SU-DHL-6 (cell line): ENCODE data around the gene ASTN2.

ENCODE experiments used
- H2AFZ ChIP-seq: fragments of 200-600 bp; sonication (generic); 2 replicates; pipeline ENCODE4 v1.6.1; 2014; ENCODE audit warnings: low read depth, mild to moderate bottlenecking, moderate library complexity, mixed read lengths, antibody characterized with exemption, low read length; ENCODE audit not compliant: severe bottlenecking
- H3F3A ChIP-seq: fragments of 200-600 bp; shearing (Covaris generic); 2 replicates; pipeline ENCODE4 v1.6.0; 2016; ENCODE audit warnings: antibody characterized with exemption, mild to moderate bottlenecking; ENCODE audit not compliant: insufficient read depth
- H3K27ac ChIP-seq: fragments of 200-600 bp; sonication (generic); 2 replicates; pipeline ENCODE4 v1.5.1; 2016; ENCODE audit warnings: low read depth, mild to moderate bottlenecking, low read length, moderate library complexity, mixed read lengths
- H3K27me3 ChIP-seq: fragments of 200-600 bp; sonication (generic), shearing (Covaris generic); 2 replicates; pipeline ENCODE4 v1.6.0; 2014; ENCODE audit warnings: mild to moderate bottlenecking, low read length
- H3K36me3 ChIP-seq: fragments of 200-600 bp; sonication (generic); 2 replicates; pipeline ENCODE4 v1.6.1; 2014; ENCODE audit warnings: mild to moderate bottlenecking, low read length, mixed read lengths
- H3K4me2 ChIP-seq: fragments of 300-600, 200-600 bp; shearing (Covaris generic), sonication (generic); 2 replicates; pipeline ENCODE4 v1.6.0; 2014; ENCODE audit warnings: low read length, low read depth, mild to moderate bottlenecking; ENCODE audit not compliant: poor library complexity, severe bottlenecking
- H3K4me3 ChIP-seq: fragments of 200-600 bp; sonication (generic); 2 replicates; pipeline ENCODE4 v1.5.1; 2014; ENCODE audit warnings: antibody characterized with exemption, low read length, mild to moderate bottlenecking, mixed read lengths; ENCODE audit not compliant: insufficient read depth, poor library complexity, severe bottlenecking
- H3K79me2 ChIP-seq: fragments of 200-600 bp; sonication (generic); 2 replicates; pipeline ENCODE4 v1.6.1; 2014; ENCODE audit warnings: mild to moderate bottlenecking, low read length, moderate library complexity; ENCODE audit not compliant: insufficient read depth
- H3K9ac ChIP-seq: fragments of 200-600 bp; sonication (generic); 2 replicates; pipeline ENCODE4 v1.7.0; 2014; ENCODE audit warnings: mild to moderate bottlenecking, low read length
- H3K9me2 ChIP-seq: fragments of 200-600 bp; sonication (generic); replicated peaks from 2 replicates; pipeline ENCODE4 v1.6.1; 2014; ENCODE audit warnings: low read length; ENCODE audit not compliant: insufficient read depth
- H3K9me3 ChIP-seq: fragments of 200-600 bp; sonication (generic); 2 replicates; pipeline ENCODE4 v1.6.1; 2014; ENCODE audit warnings: low read length, mixed read lengths; ENCODE audit not compliant: insufficient read depth
- H4K20me1 ChIP-seq: fragments of 200-600 bp; sonication (generic); 2 replicates; pipeline ENCODE4 v1.6.1; 2014; ENCODE audit warnings: low read depth, mild to moderate bottlenecking, antibody characterized with exemption, low read length, moderate library complexity, mixed read lengths
- EZH2phosphoT487 ChIP-seq: fragments of 200-600 bp; sonication (generic), shearing (Covaris generic); conservative IDR thresholded peaks from 2 replicates; pipeline ENCODE4 v1.6.1; 2018; ENCODE audit warnings: mild to moderate bottlenecking, antibody characterized with exemption, low read length, moderate library complexity, mixed read lengths
- TF ChIP-seq, protein P1 (sequence below): fragments of 200-600 bp; sonication (generic); IDR thresholded peaks from one replicate; pipeline ENCODE4 v1.5.1; 2017; ENCODE audit warnings: antibody characterized with exemption, mild to moderate bottlenecking, low read length, moderate library complexity; ENCODE audit not compliant: insufficient read depth, poor library complexity, severe bottlenecking

Gene ASTN2

DNA sequence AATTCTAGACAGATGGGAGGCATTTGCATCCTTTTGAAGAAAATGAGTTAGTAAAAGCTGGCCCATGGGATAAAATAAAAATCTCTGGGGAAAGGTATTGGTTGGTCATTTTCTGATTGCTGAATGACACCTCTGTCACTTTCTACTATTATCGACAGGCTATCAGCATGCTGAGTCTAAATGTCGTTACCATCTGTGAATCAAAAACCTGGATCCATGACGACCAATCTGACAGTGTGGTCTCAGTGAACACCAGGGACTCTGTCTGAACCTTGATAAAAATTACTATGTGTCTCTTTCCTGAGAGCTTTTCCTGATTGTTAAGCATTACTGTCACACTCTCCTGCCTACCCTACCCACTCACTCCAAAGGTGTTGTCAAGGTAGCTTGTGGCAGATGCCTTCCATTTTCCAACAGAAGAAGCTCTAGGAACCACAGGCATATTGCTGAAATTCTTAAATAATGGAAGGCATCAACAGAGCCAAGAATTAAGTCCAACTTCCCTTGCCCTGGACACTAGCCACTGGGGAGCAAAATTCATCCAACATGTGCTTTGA, 12.6 kb upstream of the ASTN2 start:
- TF ChIP-seq, protein P1, sequence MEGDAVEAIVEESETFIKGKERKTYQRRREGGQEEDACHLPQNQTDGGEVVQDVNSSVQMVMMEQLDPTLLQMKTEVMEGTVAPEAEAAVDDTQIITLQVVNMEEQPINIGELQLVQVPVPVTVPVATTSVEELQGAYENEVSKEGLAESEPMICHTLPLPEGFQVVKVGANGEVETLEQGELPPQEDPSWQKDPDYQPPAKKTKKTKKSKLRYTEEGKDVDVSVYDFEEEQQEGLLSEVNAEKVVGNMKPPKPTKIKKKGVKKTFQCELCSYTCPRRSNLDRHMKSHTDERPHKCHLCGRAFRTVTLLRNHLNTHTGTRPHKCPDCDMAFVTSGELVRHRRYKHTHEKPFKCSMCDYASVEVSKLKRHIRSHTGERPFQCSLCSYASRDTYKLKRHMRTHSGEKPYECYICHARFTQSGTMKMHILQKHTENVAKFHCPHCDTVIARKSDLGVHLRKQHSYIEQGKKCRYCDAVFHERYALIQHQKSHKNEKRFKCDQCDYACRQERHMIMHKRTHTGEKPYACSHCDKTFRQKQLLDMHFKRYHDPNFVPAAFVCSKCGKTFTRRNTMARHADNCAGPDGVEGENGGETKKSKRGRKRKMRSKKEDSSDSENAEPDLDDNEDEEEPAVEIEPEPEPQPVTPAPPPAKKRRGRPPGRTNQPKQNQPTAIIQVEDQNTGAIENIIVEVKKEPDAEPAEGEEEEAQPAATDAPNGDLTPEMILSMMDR: no peak
- no peak for TF ChIP-seq EZH2phosphoT487
- no peaks in the 10 kb centered on the region for H3K27me3 ChIP-seq

DNA sequence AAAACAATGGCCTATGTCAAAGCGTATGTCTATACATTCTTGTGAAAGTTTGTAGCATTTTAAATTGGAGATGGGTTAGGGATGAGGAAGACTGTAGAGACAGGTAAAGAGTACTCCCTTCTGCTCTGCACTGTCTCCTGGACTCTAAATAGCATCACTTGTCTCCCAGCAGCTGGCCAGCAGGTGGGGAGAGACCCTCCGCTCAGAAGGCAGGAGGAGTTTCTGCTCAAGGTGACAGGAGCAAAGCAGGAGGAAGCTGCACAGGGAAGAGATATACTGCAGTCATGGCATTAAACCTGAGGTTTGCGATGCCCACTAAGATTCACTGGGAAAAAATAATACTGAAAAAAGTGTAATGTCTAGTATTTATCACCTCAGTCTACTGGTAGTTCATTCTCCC, 10.7 kb upstream of the ASTN2 start:
- Histone ChIP-seq H3K27ac (no peak overlapping the region), H2AFZ (no peak overlapping the region), H3F3A (no peaks in the 10 kb centered on the region), H3K36me3 (no peaks in the 10 kb centered on the region), H3K4me2 (no peak overlapping the region), H3K4me3 (no peak overlapping the region), H4K20me1 (no peaks in the 10 kb centered on the region), H3K9me2 (no peaks in the 10 kb centered on the region), H3K9me3 (no peaks in the 10 kb centered on the region), H3K27me3 (no peaks in the 10 kb centered on the region), H3K79me2 (no peaks in the 10 kb centered on the region), H3K9ac (no peak overlapping the region)
- TF ChIP-seq, protein P1: no peak
- TF ChIP-seq EZH2phosphoT487: no peak

More for the DNA sequence above, 12.6 kb upstream of the ASTN2 start:
- no peaks in the 10 kb centered on the region for H4K20me1 ChIP-seq
- H3K9ac ChIP-seq: no peak overlapping the region
- H3K79me2 ChIP-seq: no peaks in the 10 kb centered on the region
- H3F3A ChIP-seq: no peaks in the 10 kb centered on the region
- no peak overlapping the region for H2AFZ ChIP-seq
- no peak overlapping the region for H3K27ac ChIP-seq
- no peaks in the 10 kb centered on the region for H3K9me3 ChIP-seq
- H3K4me3 ChIP-seq: no peak overlapping the region
- no peaks in the 10 kb centered on the region for H3K36me3 ChIP-seq
- no peak overlapping the region for H3K4me2 ChIP-seq
- H3K9me2 ChIP-seq: no peaks in the 10 kb centered on the region

DNA sequence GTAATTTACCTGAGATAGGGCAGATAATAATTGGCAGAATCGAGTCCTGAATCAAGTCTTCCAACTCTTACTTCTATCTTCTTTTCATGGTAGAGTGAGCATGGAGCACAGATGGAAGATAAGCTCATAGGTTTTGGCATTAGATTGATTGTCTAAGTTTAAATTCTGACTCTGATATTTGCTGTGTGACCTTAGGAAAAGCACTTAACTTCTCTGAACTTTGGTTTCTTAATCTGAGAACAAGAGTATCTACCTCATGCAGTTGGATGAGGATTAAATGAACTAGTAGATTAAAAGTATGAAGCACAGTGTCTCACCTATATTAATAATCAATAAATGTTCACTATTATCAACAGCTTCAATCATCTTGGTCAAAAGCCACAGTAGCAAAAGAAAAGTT, 9.4 kb upstream of the ASTN2 start:
- H3K27me3 ChIP-seq: no peaks in the 10 kb centered on the region
- H3K9me2 ChIP-seq: no peaks in the 10 kb centered on the region
- H3K79me2 ChIP-seq: no peaks in the 10 kb centered on the region
- no peak overlapping the region for H3K27ac ChIP-seq
- no peaks in the 10 kb centered on the region for H4K20me1 ChIP-seq
- TF ChIP-seq EZH2phosphoT487: no peak
- TF ChIP-seq, protein P1: no peak
- no peak overlapping the region for H2AFZ ChIP-seq
- H3K4me3 ChIP-seq: no peak overlapping the region
- no peaks in the 10 kb centered on the region for H3K9me3 ChIP-seq
- H3K36me3 ChIP-seq: no peaks in the 10 kb centered on the region
- H3K4me2 ChIP-seq: no peak overlapping the region
- H3F3A ChIP-seq: no peaks in the 10 kb centered on the region
- no peak overlapping the region for H3K9ac ChIP-seq

DNA sequence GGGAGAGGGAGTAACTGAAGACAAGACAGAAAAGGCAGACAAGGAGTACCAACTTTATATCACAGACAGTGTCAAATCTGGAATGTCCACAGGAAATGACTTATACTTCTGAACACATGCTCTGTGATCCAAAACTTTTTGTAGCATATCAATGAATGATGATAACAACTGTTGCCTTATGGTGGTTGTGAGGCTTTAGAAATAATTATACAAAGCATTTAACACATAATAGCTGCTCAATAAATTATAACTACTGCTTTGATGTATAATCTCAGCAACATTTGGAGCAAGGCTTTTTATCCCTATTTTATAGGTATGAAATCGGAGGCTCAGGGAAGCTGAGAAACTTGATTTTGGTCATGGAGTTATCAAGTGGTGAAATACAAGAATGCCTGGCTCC, 3.3 kb upstream of the ASTN2 start:
- no peaks in the 10 kb centered on the region for H3K79me2 ChIP-seq
- no peak overlapping the region for H2AFZ ChIP-seq
- H3K4me2 ChIP-seq: no peak overlapping the region
- no peak overlapping the region for H3K4me3 ChIP-seq
- no peaks in the 10 kb centered on the region for H3K36me3 ChIP-seq
- no peak overlapping the region for H3K27ac ChIP-seq
- no peak for TF ChIP-seq EZH2phosphoT487
- TF ChIP-seq, protein P1: no peak
- H3K9me3 ChIP-seq: no peaks in the 10 kb centered on the region
- H3K9ac ChIP-seq: no peak overlapping the region
- H3K9me2 ChIP-seq: no peaks in the 10 kb centered on the region
- no peaks in the 10 kb centered on the region for H3F3A ChIP-seq
- H3K27me3 ChIP-seq: no peaks in the 10 kb centered on the region
- no peaks in the 10 kb centered on the region for H4K20me1 ChIP-seq
